Measurements from ENCODE around the gene STXBP2. TPM values are rescaled to one million over a fixed set of nuclear protein-coding genes. Genes with fewer than 3 reads are reported as not detected.

The STXBP2 gene
- total and polyA plus RNA-seq, 4 donors: 11.4 to 35.4 (median 28.8) TPM

DNA sequence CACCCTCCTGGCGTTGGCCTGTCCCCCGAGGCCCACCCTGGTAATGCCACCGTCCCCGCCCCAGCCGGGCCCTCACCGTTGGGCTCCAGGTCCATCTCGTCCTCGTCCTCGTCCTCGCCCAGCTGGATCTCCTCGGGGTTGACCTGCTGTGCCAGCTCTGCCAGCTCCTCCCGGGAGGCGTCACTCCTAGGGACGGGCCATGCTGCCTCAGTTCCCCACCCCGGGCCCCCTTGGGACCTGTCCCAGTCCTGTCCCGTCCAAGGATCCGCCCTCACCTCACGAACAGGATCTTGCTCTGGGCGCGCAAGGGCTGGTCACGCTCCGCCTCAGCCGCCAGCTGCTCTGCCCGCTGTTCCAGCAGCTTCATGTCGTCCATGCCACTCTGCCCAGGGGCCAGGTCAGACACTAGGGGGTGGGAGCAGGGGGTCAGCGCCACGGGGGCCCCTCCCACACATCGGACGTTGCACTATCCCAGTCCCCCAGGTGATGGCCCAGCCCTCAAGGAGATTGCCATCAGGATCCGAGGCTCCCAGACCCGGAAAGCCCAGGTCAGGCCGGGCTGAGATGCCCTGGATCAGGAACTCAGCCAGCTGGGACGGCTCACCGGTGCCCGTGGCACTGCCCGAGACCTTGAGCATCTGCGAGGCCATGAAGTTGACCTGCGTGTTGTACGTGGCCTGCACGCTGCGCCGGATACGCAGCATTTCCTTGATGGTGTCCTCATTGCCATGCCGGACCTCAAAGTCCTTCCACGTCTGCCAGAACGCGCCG is 17.1 kb upstream of the STXBP2 start:
- Histone ChIP-seq H3K9me3 (ENCODE audit: control insufficient read depth, low read length) (no peaks in the 10 kb centered on the region), H3K4me1 (ENCODE audit: control insufficient read depth in 1 of 2, insufficient read depth in 2 of 2, low read length in 2 of 2) (no peaks in the 10 kb centered on the region), H3K27me3 (ENCODE audit: control insufficient read depth in 1 of 2, insufficient read depth in 2 of 2, low read length in 1 of 2) (no peaks in the 10 kb centered on the region), H3K4me3 (ENCODE audit: low read length in 2 of 2) (no peak overlapping the region), H3K27ac (ENCODE audit: low read depth in 1 of 2, low read length in 2 of 2) (no peak overlapping the region), H3K36me3 (ENCODE audit: control insufficient read depth in 1 of 2, insufficient read depth in 2 of 2, low read length in 1 of 2) (peaks cover 0 to 7% of the 10 kb centered on the region in 2 donors)
- no peak for ATAC-seq (ENCODE audit: low FRiP score)
- WGBS, 2 donors: 90 to 91% methylated on average over 45 to 48 of the region's 48 CpGs
- intact Hi-C loops (cut with DNase I): no loop called here
- no peak for DNase-seq

- Histone ChIP-seq H3K4me1 (ENCODE audit: control insufficient read depth in 1 of 2, insufficient read depth in 2 of 2, low read length in 2 of 2) (no peaks in the 10 kb centered on the region), H3K36me3 (ENCODE audit: control insufficient read depth in 1 of 2, insufficient read depth in 2 of 2, low read length in 1 of 2) (peaks cover 0 to 7% of the 10 kb centered on the region in 2 donors), H3K27me3 (ENCODE audit: control insufficient read depth in 1 of 2, insufficient read depth in 2 of 2, low read length in 1 of 2) (no peaks in the 10 kb centered on the region), H3K9me3 (ENCODE audit: control insufficient read depth, low read length) (no peaks in the 10 kb centered on the region), H3K27ac (ENCODE audit: low read depth in 1 of 2, low read length in 2 of 2) (no peak overlapping the region), H3K4me3 (ENCODE audit: low read length in 2 of 2) (no peak overlapping the region)
- WGBS, 2 donors: 94% methylated on average over 55 to 57 of the region's 57 CpGs
- ATAC-seq (ENCODE audit: low FRiP score) (no peak), DNase-seq (no peak)
- intact Hi-C loops (cut with DNase I): no loop called here
Measured at GRCh38 chr19:7620442-7621412, 16.2 kb upstream of the STXBP2 start.

GRCh38 chr19:7622933-7623685 is 13.8 kb upstream of the STXBP2 start:
- H3K4me1 ChIP-seq (ENCODE audit: control insufficient read depth in 1 of 2, insufficient read depth in 2 of 2, low read length in 2 of 2): no peaks in the 10 kb centered on the region
- H3K9me3 ChIP-seq (ENCODE audit: control insufficient read depth, low read length): no peaks in the 10 kb centered on the region
- 81 to 87% methylated on average over 16 of the region's 16 CpGs for WGBS, 2 donors
- no peak overlapping the region for H3K27ac ChIP-seq (ENCODE audit: low read depth in 1 of 2, low read length in 2 of 2)
- H3K4me3 ChIP-seq (ENCODE audit: low read length in 2 of 2): no peak overlapping the region
- peaks cover 0 to 7% of the 10 kb centered on the region in 2 donors for H3K36me3 ChIP-seq (ENCODE audit: control insufficient read depth in 1 of 2, insufficient read depth in 2 of 2, low read length in 1 of 2)
- intact Hi-C loops (cut with DNase I): no loop called here
- DNase-seq: no peak
- ATAC-seq (ENCODE audit: low FRiP score): no peak
- no peaks in the 10 kb centered on the region for H3K27me3 ChIP-seq (ENCODE audit: control insufficient read depth in 1 of 2, insufficient read depth in 2 of 2, low read length in 1 of 2)

DNA sequence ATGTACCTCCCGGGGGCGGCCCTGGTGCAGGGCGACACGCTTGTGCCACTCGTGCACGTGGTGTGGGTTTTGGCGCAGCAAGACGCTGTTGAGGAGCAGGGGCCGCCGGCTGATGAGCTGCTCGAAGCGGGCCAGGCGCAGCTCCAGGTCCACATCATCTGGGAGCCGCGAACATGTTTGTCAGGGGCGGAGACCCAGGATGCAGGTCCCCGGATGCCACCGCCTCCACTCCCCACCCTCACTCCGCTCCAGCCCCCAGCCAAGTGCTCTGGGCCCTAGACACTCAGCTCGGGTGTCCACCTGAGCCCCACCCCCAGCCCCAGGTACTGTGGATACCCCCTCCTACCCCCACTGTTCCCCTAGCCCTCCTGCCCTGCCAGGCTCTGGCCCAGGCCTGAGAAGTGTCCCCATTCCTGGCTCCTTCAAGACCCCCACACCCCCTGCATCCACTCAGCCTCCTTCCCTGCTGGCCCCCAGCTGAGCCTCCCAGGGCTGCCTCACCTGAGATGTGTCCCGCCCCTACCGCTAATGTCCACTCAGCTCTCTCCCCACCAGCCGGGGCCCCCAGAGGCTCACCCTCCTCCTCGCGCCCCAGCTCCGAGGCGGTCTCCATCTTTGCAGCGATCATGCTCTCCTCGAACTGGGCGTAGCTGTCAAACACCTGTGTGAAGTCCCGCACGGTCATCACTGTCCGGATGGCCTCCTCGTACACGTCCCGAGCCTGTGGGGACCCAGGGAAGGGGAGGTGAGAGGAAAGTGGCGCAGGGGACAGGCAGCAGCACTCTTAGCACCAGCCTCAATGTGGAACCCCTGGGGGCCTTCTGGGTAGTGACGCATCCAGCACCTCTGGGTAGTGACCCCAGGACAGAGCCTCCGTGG is 12.9 kb upstream of the STXBP2 start:
- ATAC-seq (ENCODE audit: low FRiP score) (no peak), DNase-seq (no peak)
- Histone ChIP-seq H3K4me3 (ENCODE audit: low read length in 2 of 2) (no peak overlapping the region), H3K27me3 (ENCODE audit: control insufficient read depth in 1 of 2, insufficient read depth in 2 of 2, low read length in 1 of 2) (no peaks in the 10 kb centered on the region), H3K9me3 (ENCODE audit: control insufficient read depth, low read length) (no peaks in the 10 kb centered on the region), H3K36me3 (ENCODE audit: control insufficient read depth in 1 of 2, insufficient read depth in 2 of 2, low read length in 1 of 2) (peaks cover 0 to 7% of the 10 kb centered on the region in 2 donors), H3K4me1 (ENCODE audit: control insufficient read depth in 1 of 2, insufficient read depth in 2 of 2, low read length in 2 of 2) (no peaks in the 10 kb centered on the region), H3K27ac (ENCODE audit: low read depth in 1 of 2, low read length in 2 of 2) (no peak overlapping the region)
- 93% methylated on average over 39 of the region's 39 CpGs for WGBS, 2 donors
- intact Hi-C loops (cut with DNase I): no loop called here

- H3K27me3 ChIP-seq (ENCODE audit: control insufficient read depth in 1 of 2, insufficient read depth in 2 of 2, low read length in 1 of 2): no peaks in the 10 kb centered on the region
- H3K4me3 ChIP-seq (ENCODE audit: low read length in 2 of 2): no peak overlapping the region
- intact Hi-C loops (cut with DNase I): no loop called here
- H3K27ac ChIP-seq (ENCODE audit: low read depth in 1 of 2, low read length in 2 of 2): no peak overlapping the region
- ATAC-seq (ENCODE audit: low FRiP score) (no peak), DNase-seq (no peak)
- no peaks in the 10 kb centered on the region for H3K4me1 ChIP-seq (ENCODE audit: control insufficient read depth in 1 of 2, insufficient read depth in 2 of 2, low read length in 2 of 2)
- no peaks in the 10 kb centered on the region for H3K9me3 ChIP-seq (ENCODE audit: control insufficient read depth, low read length)
- 89 to 90% methylated on average over 17 of the region's 17 CpGs for WGBS, 2 donors
- peaks cover 0 to 7% of the 10 kb centered on the region in 2 donors for H3K36me3 ChIP-seq (ENCODE audit: control insufficient read depth in 1 of 2, insufficient read depth in 2 of 2, low read length in 1 of 2)
Measured at GRCh38 chr19:7624810-7625209, 12.1 kb upstream of the STXBP2 start.

DNA sequence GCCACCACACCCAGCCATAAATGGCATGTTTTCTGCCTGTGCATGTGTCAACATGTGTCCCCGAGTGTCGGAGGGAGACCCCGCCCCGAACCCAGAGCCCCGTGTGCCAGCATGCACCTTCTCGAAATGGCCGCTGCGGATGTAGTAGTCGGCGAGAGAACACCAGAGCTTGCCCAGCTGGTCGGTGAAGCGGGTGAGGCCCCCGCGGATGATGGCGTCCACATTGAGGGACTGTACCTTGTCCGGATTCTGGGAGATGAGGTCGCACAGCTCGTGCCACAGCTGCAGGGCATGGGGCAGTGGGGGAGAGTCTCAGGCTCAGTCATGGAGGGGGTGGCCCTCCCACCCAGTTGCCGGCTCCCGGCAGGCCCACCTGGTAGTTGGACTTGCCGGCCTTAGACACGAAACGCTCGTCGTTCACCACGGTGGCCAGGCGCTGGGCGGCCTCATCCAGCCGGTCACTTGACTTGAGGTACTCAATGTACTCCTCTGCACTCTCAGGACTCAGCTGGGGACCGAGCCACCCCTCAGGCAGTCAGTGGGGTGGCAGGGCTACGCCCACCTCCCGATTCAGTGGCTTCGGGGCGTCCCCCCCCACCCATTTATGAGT is 11.0 kb upstream of the STXBP2 start:
- WGBS, 2 donors: 95 to 97% methylated on average over 34 of the region's 34 CpGs
- Histone ChIP-seq H3K36me3 (ENCODE audit: control insufficient read depth in 1 of 2, insufficient read depth in 2 of 2, low read length in 1 of 2) (peaks cover 0 to 7% of the 10 kb centered on the region in 2 donors), H3K27ac (ENCODE audit: low read depth in 1 of 2, low read length in 2 of 2) (no peak overlapping the region), H3K4me1 (ENCODE audit: control insufficient read depth in 1 of 2, insufficient read depth in 2 of 2, low read length in 2 of 2) (peaks cover 0 to 3% of the 10 kb centered on the region in 2 donors), H3K9me3 (ENCODE audit: control insufficient read depth, low read length) (no peaks in the 10 kb centered on the region), H3K27me3 (ENCODE audit: control insufficient read depth in 1 of 2, insufficient read depth in 2 of 2, low read length in 1 of 2) (no peaks in the 10 kb centered on the region), H3K4me3 (ENCODE audit: low read length in 2 of 2) (no peak overlapping the region)
- DNase-seq: no peak
- intact Hi-C loops (cut with DNase I): no loop called here
- ATAC-seq (ENCODE audit: low FRiP score): no peak

GRCh38 chr19:7627166-7627565 is 9.7 kb upstream of the STXBP2 start:
- Histone ChIP-seq H3K4me1 (ENCODE audit: control insufficient read depth in 1 of 2, insufficient read depth in 2 of 2, low read length in 2 of 2) (peaks cover 0 to 3% of the 10 kb centered on the region in 2 donors), H3K36me3 (ENCODE audit: control insufficient read depth in 1 of 2, insufficient read depth in 2 of 2, low read length in 1 of 2) (peaks cover 0 to 7% of the 10 kb centered on the region in 2 donors)
- WGBS, 2 donors: 90 to 96% methylated on average over 24 of the region's 24 CpGs

More at GRCh38 chr19:7627166-7627565, 9.7 kb upstream of the STXBP2 start:
- Histone ChIP-seq H3K27ac (ENCODE audit: low read depth in 1 of 2, low read length in 2 of 2) (no peak overlapping the region), H3K9me3 (ENCODE audit: control insufficient read depth, low read length) (no peaks in the 10 kb centered on the region), H3K27me3 (ENCODE audit: control insufficient read depth in 1 of 2, insufficient read depth in 2 of 2, low read length in 1 of 2) (no peaks in the 10 kb centered on the region), H3K4me3 (ENCODE audit: low read length in 2 of 2) (no peak overlapping the region)
- intact Hi-C loops (cut with DNase I): no loop called here
- ATAC-seq (ENCODE audit: low FRiP score): no peak
- no peak for DNase-seq

All from aorta (tissue), 5 donors.